ENCODE results near the gene NEDD4L.

The NEDD4L gene

GRCh38 chr18:58055890-58056558, 12.0 kb downstream of the NEDD4L start:
- no peaks in the 10 kb centered on the region for H3K27me3 Mint-ChIP-seq

GRCh38 chr18:58056852-58057251, 12.8 kb downstream of the NEDD4L start:
- Mint-ChIP-seq H3K36me3 (ENCODE audit: low read depth) (no peaks in the 10 kb centered on the region), H3K27ac (no peak overlapping the region), H3K27me3 (no peaks in the 10 kb centered on the region), H3K4me3 (no peak overlapping the region), H3K9me3 (no peaks in the 10 kb centered on the region), H3K4me1 (ENCODE audit: low read depth) (peaks cover 3% of the 10 kb centered on the region)

More at GRCh38 chr18:58055890-58056558, 12.0 kb downstream of the NEDD4L start:
- Mint-ChIP-seq H3K27ac (no peak overlapping the region), H3K4me1 (ENCODE audit: low read depth) (peaks cover 3% of the 10 kb centered on the region), H3K36me3 (ENCODE audit: low read depth) (no peaks in the 10 kb centered on the region), H3K9me3 (no peaks in the 10 kb centered on the region), H3K4me3 (no peak overlapping the region)

- Mint-ChIP-seq H3K9me3 (no peaks in the 10 kb centered on the region), H3K4me1 (ENCODE audit: low read depth) (peaks cover 3% of the 10 kb centered on the region), H3K27ac (no peak overlapping the region), H3K36me3 (ENCODE audit: low read depth) (no peaks in the 10 kb centered on the region), H3K27me3 (no peaks in the 10 kb centered on the region), H3K4me3 (no peak overlapping the region)
These were observed 13.4 kb downstream of the NEDD4L start for GRCh38 chr18:58057291-58057965.

GRCh38 chr18:58058720-58059119, 14.7 kb downstream of the NEDD4L start:
- Mint-ChIP-seq H3K36me3 (ENCODE audit: low read depth) (no peaks in the 10 kb centered on the region), H3K4me3 (no peak overlapping the region), H3K27me3 (no peaks in the 10 kb centered on the region), H3K9me3 (no peaks in the 10 kb centered on the region), H3K4me1 (ENCODE audit: low read depth) (peaks cover 3% of the 10 kb centered on the region), H3K27ac (no peak overlapping the region)

- no peaks in the 10 kb centered on the region for H3K27me3 Mint-ChIP-seq
- peaks cover 3% of the 10 kb centered on the region for H3K4me1 Mint-ChIP-seq (ENCODE audit: low read depth)
- no peaks in the 10 kb centered on the region for H3K9me3 Mint-ChIP-seq
- no peak overlapping the region for H3K4me3 Mint-ChIP-seq
- no peak overlapping the region for H3K27ac Mint-ChIP-seq
- H3K36me3 Mint-ChIP-seq (ENCODE audit: low read depth): no peaks in the 10 kb centered on the region
These were observed 16.2 kb downstream of the NEDD4L start for GRCh38 chr18:58060254-58060653.

- Mint-ChIP-seq H3K27me3 (no peaks in the 10 kb centered on the region), H3K9me3 (no peaks in the 10 kb centered on the region), H3K4me1 (ENCODE audit: low read depth) (peaks cover 3% of the 10 kb centered on the region), H3K36me3 (ENCODE audit: low read depth) (no peaks in the 10 kb centered on the region), H3K27ac (no peak overlapping the region), H3K4me3 (no peak overlapping the region)
These were observed 17.3 kb downstream of the NEDD4L start for GRCh38 chr18:58061349-58061748.

- Mint-ChIP-seq H3K9me3 (no peaks in the 10 kb centered on the region), H3K36me3 (ENCODE audit: low read depth) (no peaks in the 10 kb centered on the region), H3K27me3 (peaks cover 4% of the 10 kb centered on the region), H3K27ac (no peak overlapping the region), H3K4me3 (no peak overlapping the region), H3K4me1 (ENCODE audit: low read depth) (no peaks in the 10 kb centered on the region)
These were observed 20.5 kb downstream of the NEDD4L start for GRCh38 chr18:58064406-58064998.

GRCh38 chr18:58065956-58066355, 21.9 kb downstream of the NEDD4L start:
- Mint-ChIP-seq H3K27me3 (peaks cover 4% of the 10 kb centered on the region), H3K9me3 (no peaks in the 10 kb centered on the region), H3K4me1 (ENCODE audit: low read depth) (no peaks in the 10 kb centered on the region), H3K4me3 (no peak overlapping the region), H3K36me3 (ENCODE audit: low read depth) (no peaks in the 10 kb centered on the region), H3K27ac (no peak overlapping the region)

GRCh38 chr18:58067601-58068000, 23.6 kb downstream of the NEDD4L start:
- H3K27ac Mint-ChIP-seq: no peak overlapping the region

GRCh38 chr18:58069099-58069498, 25.1 kb downstream of the NEDD4L start:
- H3K9me3 Mint-ChIP-seq: no peaks in the 10 kb centered on the region
- peaks cover 4% of the 10 kb centered on the region for H3K27me3 Mint-ChIP-seq
- no peak overlapping the region for H3K4me3 Mint-ChIP-seq
- no peak overlapping the region for H3K27ac Mint-ChIP-seq
- H3K4me1 Mint-ChIP-seq (ENCODE audit: low read depth): no peaks in the 10 kb centered on the region
- H3K36me3 Mint-ChIP-seq (ENCODE audit: low read depth): no peaks in the 10 kb centered on the region

More at GRCh38 chr18:58067601-58068000, 23.6 kb downstream of the NEDD4L start:
- Mint-ChIP-seq H3K4me3 (no peak overlapping the region), H3K27me3 (peaks cover 4% of the 10 kb centered on the region), H3K9me3 (no peaks in the 10 kb centered on the region), H3K4me1 (ENCODE audit: low read depth) (no peaks in the 10 kb centered on the region), H3K36me3 (ENCODE audit: low read depth) (no peaks in the 10 kb centered on the region)

- no peak overlapping the region for H3K4me3 Mint-ChIP-seq
- H3K4me1 Mint-ChIP-seq (ENCODE audit: low read depth): no peaks in the 10 kb centered on the region
- H3K27me3 Mint-ChIP-seq: peaks cover 7% of the 10 kb centered on the region
- H3K9me3 Mint-ChIP-seq: no peaks in the 10 kb centered on the region
- no peaks in the 10 kb centered on the region for H3K36me3 Mint-ChIP-seq (ENCODE audit: low read depth)
- H3K27ac Mint-ChIP-seq: no peak overlapping the region
These were observed 25.8 kb downstream of the NEDD4L start for GRCh38 chr18:58069721-58070292.

GRCh38 chr18:58076052-58076451, 32.0 kb downstream of the NEDD4L start:
- H3K27ac Mint-ChIP-seq: no peak overlapping the region
- no peak overlapping the region for H3K4me3 Mint-ChIP-seq
- no peaks in the 10 kb centered on the region for H3K9me3 Mint-ChIP-seq
- no peaks in the 10 kb centered on the region for H3K4me1 Mint-ChIP-seq (ENCODE audit: low read depth)
- peaks cover 4% of the 10 kb centered on the region for H3K27me3 Mint-ChIP-seq
- H3K36me3 Mint-ChIP-seq (ENCODE audit: low read depth): no peaks in the 10 kb centered on the region

GRCh38 chr18:58077329-58077728, 33.3 kb downstream of the NEDD4L start:
- no peak overlapping the region for H3K27ac Mint-ChIP-seq

GRCh38 chr18:58078889-58079573, 35.0 kb downstream of the NEDD4L start:
- Mint-ChIP-seq H3K27ac (no peak overlapping the region), H3K4me1 (ENCODE audit: low read depth) (no peaks in the 10 kb centered on the region), H3K27me3 (peaks cover 4% of the 10 kb centered on the region), H3K36me3 (ENCODE audit: low read depth) (no peaks in the 10 kb centered on the region), H3K9me3 (no peaks in the 10 kb centered on the region), H3K4me3 (no peak overlapping the region)

More at GRCh38 chr18:58077329-58077728, 33.3 kb downstream of the NEDD4L start:
- H3K4me3 Mint-ChIP-seq: no peak overlapping the region
- no peaks in the 10 kb centered on the region for H3K9me3 Mint-ChIP-seq
- no peaks in the 10 kb centered on the region for H3K4me1 Mint-ChIP-seq (ENCODE audit: low read depth)
- H3K27me3 Mint-ChIP-seq: peaks cover 4% of the 10 kb centered on the region
- H3K36me3 Mint-ChIP-seq (ENCODE audit: low read depth): no peaks in the 10 kb centered on the region

- no peaks in the 10 kb centered on the region for H3K36me3 Mint-ChIP-seq (ENCODE audit: low read depth)
- H3K4me3 Mint-ChIP-seq: no peak overlapping the region
- H3K27me3 Mint-ChIP-seq: no peaks in the 10 kb centered on the region
- H3K4me1 Mint-ChIP-seq (ENCODE audit: low read depth): no peaks in the 10 kb centered on the region
- no peak overlapping the region for H3K27ac Mint-ChIP-seq
- no peaks in the 10 kb centered on the region for H3K9me3 Mint-ChIP-seq
These were observed 36.4 kb downstream of the NEDD4L start for GRCh38 chr18:58080451-58080850.

All from stimulated activated naive CD8-positive, alpha-beta T cell treated with anti-CD3 and anti-CD28 coated beads, Interleukin-15, Interleukin-2, amounts not matched to agents 100 ng/mL and 50 ng/mL, for 24 hours (primary cell).